Activated naive CD4-positive, alpha-beta T cell treated with anti-CD3 and anti-CD28 coated beads for 36 hours (primary cell): ENCODE measurements around the gene ROPN1. TPM values are rescaled to one million over a fixed set of nuclear protein-coding genes. Genes with fewer than 3 reads are reported as not detected.

Source experiments
- CTCF ChIA-PET: fragments of 350-600 bp; sonication (Branson Sonifier 250); formaldehyde crosslinking; loops from one replicate; lab custom pipeline; 2021; ENCODE audit warnings: antibody characterized with exemption; lab: Charles Lee
- DNase-seq: peaks from one replicate; pipeline ENCODE4 v3.0.0-alpha.2; 2020
- H3K27ac Mint-ChIP-seq: one replicate; pipeline ENCODE4 v1.8.0; 2021; ENCODE audit warnings: mild to moderate bottlenecking, mixed read lengths
- H3K27me3 Mint-ChIP-seq: one replicate; pipeline ENCODE4 v1.8.0; 2021; ENCODE audit warnings: low read depth, mixed read lengths
- H3K36me3 Mint-ChIP-seq: one replicate; pipeline ENCODE4 v1.8.0; 2021; ENCODE audit warnings: low read depth, mixed read lengths
- H3K4me1 Mint-ChIP-seq: one replicate; pipeline ENCODE4 v1.8.0; 2021; ENCODE audit warnings: low read depth, mixed read lengths
- H3K4me3 Mint-ChIP-seq: one replicate; pipeline ENCODE4 v1.8.0; 2021; ENCODE audit warnings: mild to moderate bottlenecking, moderate library complexity, mixed read lengths
- H3K9me3 Mint-ChIP-seq: one replicate; pipeline ENCODE4 v1.8.0; 2021; ENCODE audit warnings: mixed read lengths
- intact Hi-C: fragments of 100-400 bp; cut with micrococcal nuclease; formaldehyde crosslinking; loops from one replicate; pipeline ENCODE4 v1.15.1; 2023
- total RNA-seq, 2 experiments: library from RNA; stranded (reverse); gene quantifications; one replicate each; pipeline ENCODE4 v1.2.3, GENCODE V29; 2021

The ROPN1 gene
- total RNA-seq, 2 experiments from 2014 or later, result not detected

DNA sequence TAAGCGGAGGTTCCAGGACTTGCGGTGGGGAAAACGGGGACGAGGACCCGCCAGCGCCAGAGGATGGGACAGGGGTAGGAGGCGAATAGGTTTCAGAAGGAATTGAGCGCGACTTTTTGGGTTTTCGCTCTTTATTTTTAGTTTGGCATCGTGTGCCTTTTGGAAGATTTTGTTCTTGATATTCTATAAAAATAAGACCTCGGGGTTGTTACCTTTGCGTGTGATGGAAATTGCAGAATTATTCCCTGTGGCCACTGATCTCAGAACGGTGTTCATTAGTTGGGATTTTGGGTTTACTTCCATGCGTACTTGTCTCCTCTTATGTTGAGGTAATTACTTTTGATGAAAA lies 30.4 kb downstream of the ROPN1 start:
- intact Hi-C loops, result loop anchor here (1.0 to 5.0 kb wide), 4 partner anchors 71 to 761 kb away; partner anchors contain the start of genes HACD2, KALRN, MYLK and SEC22A
- Mint-ChIP-seq H3K4me1 (peaks cover 19% of the 10 kb centered on the region), H3K27me3 (peaks cover 2% of the 10 kb centered on the region), H3K4me3 (peak overlapping the region; percentile 96), H3K27ac (peak overlapping the region; percentile 88), H3K36me3 (peaks cover 4% of the 10 kb centered on the region), H3K9me3 (no peaks in the 10 kb centered on the region)
- CTCF ChIA-PET, result no interaction called here
- DNase-seq, result no peak

DNA sequence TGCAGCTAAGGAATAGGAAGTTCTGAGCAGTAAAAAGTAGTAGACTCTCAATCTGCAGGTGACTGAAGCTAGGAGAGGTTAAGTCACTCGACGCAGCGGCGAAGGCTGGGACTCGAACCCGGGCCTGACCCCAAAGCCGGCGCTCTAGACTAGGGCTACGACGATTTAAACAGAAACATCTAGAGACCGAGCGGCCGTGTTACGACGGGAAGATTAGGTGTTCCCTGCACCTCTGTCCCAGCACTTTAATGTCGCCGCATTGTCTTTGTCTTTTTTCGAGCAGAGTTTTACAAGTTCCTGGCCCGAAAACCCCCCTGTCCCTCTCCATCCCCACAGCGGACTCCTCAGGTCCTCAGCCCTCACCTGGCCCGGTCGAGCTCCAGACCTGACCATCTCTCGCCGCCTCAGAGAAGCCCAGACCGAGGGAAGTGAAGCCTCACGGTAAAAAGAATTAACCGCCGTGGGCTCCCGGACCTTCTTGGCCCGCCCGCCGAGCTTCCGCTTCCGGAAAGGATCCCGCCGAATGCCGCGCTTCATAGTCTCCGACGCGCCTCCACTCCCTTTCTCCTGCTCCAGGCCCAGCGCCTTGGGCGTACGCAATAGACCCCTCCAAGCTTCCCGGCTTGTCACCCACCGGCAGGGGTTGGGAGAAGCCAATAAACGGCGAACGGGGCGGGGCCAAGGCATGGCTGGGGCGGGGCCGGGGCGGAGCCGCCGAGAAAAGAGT lies 31.0 kb downstream of the ROPN1 start, which contains the start of gene CCDC14:
TSS of gene CCDC14 (minus strand) at position 449 of the 727 bp plus-strand sequence. CDS start at position 393, 56 bp downstream.
- Mint-ChIP-seq H3K36me3 (peaks cover 4% of the 10 kb centered on the region), H3K9me3 (no peaks in the 10 kb centered on the region), H3K4me3 (peak within 1 kb of the TSS; percentile 96), H3K27me3 (peaks cover 2% of the 10 kb centered on the region), H3K4me1 (peaks cover 19% of the 10 kb centered on the region), H3K27ac (peak within 1 kb of the TSS; percentile 88)
- peak; percentile 86 for DNase-seq
- CTCF ChIA-PET, result no interaction called here
- intact Hi-C loops, result loop anchor here (1.0 to 5.0 kb wide), 4 partner anchors 71 to 760 kb away; partner anchors contain the start of genes HACD2, KALRN, MYLK and SEC22A

DNA sequence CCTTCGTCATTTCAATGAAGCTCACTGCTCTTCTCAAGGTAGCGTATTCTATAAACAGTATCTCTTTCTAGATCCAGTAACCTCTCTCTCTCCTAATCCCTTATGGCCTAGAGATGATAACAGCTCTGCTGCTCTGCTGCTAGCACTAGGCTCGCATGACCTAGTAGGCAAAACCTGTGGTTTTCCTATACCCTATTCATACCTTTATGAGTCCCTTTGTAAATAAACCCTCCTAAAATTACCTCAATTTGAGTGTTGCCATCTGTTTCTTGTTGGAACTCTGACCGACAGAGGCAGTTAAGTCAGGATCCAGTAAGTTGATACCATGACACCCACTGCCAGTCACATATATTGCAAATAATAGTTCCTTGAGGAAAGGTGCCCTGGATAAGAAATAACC lies 38.2 kb downstream of the ROPN1 start:
- Mint-ChIP-seq H3K4me3 (no peak overlapping the region), H3K27ac (no peak overlapping the region), H3K9me3 (no peaks in the 10 kb centered on the region), H3K27me3 (no peaks in the 10 kb centered on the region), H3K4me1 (peaks cover 5% of the 10 kb centered on the region), H3K36me3 (peaks cover 31% of the 10 kb centered on the region)
- CTCF ChIA-PET, result no interaction called here
- no peak for DNase-seq
- intact Hi-C loops, result loop anchor here (2.0 kb wide), 1 partner anchor 27 kb away; no protein-coding TSS in a partner anchor

DNA sequence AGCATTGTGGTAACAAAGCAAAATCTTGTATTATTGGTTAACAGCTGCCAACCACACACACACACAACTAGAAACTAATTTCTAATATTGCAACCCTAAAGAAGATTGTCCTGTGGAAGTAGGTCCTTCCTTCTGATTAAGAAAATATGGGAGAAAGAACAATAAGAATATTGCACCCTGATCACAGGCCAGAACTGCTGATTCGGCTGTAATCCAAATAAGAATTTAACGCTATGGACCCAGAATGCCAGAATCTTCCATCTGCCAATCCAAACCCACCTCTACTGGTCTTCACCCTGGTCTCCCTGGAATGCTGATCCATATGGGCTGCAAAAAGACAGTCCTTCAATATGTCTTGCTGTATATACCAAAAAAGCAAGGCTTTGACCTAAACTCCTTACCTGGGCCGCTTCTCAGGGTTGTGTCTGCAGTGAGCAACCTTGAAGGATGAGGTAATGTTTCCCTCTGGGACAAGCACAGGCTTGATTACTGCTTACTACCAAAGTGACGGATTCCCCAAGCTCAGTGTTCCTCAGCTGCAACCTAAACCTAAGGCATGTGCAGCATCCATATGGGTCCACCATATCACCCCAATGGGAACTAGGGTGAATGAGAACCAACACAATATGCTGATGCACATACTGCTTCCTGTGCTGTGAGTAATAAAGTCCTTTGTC lies 38.9 kb downstream of the ROPN1 start:
- Mint-ChIP-seq H3K4me3 (no peak overlapping the region), H3K36me3 (peaks cover 30% of the 10 kb centered on the region), H3K27me3 (no peaks in the 10 kb centered on the region), H3K27ac (no peak overlapping the region), H3K4me1 (no peaks in the 10 kb centered on the region), H3K9me3 (no peaks in the 10 kb centered on the region)
- intact Hi-C loops, result no loop called here
- CTCF ChIA-PET, result no interaction called here
- no peak for DNase-seq

DNA sequence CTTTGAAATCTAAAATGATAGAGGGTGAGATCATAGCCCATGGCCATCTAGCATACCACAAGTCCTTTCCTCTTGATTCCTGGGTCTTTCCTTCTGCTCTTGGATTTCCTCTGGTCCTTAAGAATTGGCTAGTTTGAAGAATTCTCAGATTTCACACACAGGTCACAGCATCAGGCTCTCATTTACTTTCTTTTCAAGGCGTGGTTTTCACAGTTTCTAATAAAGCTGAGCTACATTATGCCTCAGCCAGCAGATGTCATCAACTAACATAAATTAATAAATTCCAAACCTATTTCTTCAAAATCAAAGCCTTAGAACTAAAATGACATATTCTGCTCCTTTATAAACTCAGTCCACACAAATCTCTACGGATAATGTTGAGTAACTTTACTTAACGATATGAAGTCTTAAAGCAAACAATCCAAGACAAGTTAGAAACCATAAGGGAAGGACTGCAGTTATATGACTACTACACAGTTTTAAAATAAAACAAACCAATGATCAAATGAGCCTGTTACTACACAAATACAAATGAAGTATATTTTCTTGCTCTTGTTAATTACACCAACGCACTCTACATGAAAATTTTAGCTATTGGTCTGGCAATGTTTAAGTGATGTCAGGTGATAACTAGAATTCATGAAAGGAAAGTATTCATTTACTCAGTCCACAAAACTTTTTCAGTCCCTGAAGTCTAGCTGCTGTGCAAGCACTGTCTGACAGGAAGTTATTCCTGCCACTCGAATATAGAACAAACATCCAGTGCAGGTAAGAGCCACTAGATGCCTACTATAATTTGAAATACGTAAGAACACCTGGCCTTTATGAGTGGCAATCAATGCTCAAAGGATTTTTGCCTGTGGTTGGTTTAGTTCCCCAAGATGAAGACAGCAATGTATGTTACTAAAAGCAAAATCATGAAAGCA lies 40.1 kb downstream of the ROPN1 start:
- DNase-seq, result no peak
- no peaks in the 10 kb centered on the region for H3K4me1 Mint-ChIP-seq
- no peaks in the 10 kb centered on the region for H3K9me3 Mint-ChIP-seq
- H3K4me3 Mint-ChIP-seq, result no peak overlapping the region
- intact Hi-C loops, result no loop called here
- CTCF ChIA-PET, result interaction anchor here (0.8 kb wide), 1 partner anchor 472 kb away, joined by 3 read pairs; no protein-coding TSS in a partner anchor
- H3K36me3 Mint-ChIP-seq, result peaks cover 32% of the 10 kb centered on the region
- H3K27me3 Mint-ChIP-seq, result no peaks in the 10 kb centered on the region
- H3K27ac Mint-ChIP-seq, result no peak overlapping the region

DNA sequence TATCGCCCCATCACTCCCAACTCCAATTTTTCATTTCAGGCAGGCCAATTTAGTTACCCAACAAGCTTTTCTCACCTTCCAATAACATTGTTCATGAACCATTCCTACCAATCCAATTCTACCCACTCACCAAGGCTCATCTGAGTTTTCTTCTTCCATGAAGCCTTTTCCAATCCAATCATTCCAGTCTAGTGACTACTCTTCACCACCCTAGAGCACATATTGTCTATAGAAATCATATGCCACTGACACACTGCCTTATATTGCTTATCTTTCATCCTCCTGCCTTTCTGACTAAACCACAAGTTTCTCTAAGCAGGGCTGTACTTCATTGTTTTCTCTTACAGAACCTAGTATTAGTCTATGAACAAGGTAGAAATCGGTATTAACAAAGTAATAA lies 42.3 kb downstream of the ROPN1 start:
- Mint-ChIP-seq H3K4me1 (no peaks in the 10 kb centered on the region), H3K9me3 (no peaks in the 10 kb centered on the region), H3K27ac (no peak overlapping the region), H3K27me3 (no peaks in the 10 kb centered on the region), H3K36me3 (peaks cover 26% of the 10 kb centered on the region), H3K4me3 (no peak overlapping the region)
- intact Hi-C loops, result no loop called here
- CTCF ChIA-PET, result no interaction called here
- no peak for DNase-seq

DNA sequence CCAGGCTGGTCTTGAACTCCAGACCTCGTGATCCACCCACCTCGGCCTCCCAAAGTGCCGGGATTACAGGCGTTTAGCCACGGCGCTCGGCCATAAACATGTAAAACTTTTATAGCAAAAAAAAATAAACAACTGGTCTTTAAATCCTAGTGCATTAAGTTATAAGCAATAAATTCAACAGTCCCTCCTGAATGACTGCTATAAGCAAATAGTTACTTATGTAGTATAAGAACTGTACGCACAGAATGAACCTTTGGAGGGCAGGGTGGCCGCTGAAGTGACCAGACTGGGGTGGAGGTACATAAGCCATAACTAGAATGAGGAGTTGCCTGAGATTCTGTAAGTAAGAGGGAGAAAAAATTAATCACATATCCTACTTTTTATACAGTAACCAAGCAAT lies 43.5 kb downstream of the ROPN1 start:
- no peaks in the 10 kb centered on the region for H3K4me1 Mint-ChIP-seq
- CTCF ChIA-PET, result no interaction called here
- H3K27ac Mint-ChIP-seq, result no peak overlapping the region
- intact Hi-C loops, result no loop called here
- no peak for DNase-seq
- no peak overlapping the region for H3K4me3 Mint-ChIP-seq
- no peaks in the 10 kb centered on the region for H3K9me3 Mint-ChIP-seq
- no peaks in the 10 kb centered on the region for H3K27me3 Mint-ChIP-seq
- H3K36me3 Mint-ChIP-seq, result peaks cover 32% of the 10 kb centered on the region

DNA sequence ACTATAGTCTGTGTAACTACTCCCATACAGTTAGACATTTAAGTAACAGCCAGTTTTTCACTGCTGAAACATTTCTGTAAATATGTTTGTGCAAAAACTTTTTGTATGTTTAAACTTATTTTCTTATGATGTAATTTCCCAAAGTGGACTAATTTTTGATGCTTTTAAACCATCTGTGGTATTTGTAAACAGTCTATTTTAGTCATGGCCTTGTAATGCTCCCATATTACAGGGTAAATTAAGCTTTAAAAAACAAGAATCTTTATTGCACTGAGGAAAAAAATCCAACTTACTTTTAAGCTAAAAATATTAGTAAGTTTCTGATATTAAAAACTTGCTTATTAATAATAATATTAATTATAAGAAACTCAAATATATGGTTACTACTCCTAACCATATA lies 44.4 kb downstream of the ROPN1 start:
- Mint-ChIP-seq H3K27ac (no peak overlapping the region), H3K4me1 (no peaks in the 10 kb centered on the region), H3K36me3 (peaks cover 31% of the 10 kb centered on the region), H3K9me3 (no peaks in the 10 kb centered on the region), H3K27me3 (no peaks in the 10 kb centered on the region), H3K4me3 (no peak overlapping the region)
- no peak for DNase-seq
- CTCF ChIA-PET, result no interaction called here
- intact Hi-C loops, result no loop called here

DNA sequence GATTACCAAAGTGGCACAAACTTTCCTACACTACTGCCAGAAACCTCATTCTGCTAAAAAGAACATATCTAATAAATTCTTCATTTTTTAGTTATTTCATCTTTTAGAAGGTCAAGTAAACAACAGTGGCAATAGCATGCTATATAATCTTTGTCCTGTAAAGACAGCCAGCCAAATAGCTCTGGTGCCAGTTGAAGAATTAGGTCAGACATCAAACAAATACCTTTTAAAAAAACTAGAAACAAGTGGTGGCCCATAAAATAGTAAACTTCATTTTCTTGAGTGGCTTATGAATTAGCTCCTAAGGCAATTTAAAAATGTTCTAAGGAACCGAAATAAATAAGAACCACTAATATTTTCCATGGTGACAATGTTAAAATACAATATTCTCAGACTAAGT lies 50.4 kb downstream of the ROPN1 start:
- DNase-seq, result no peak
- Mint-ChIP-seq H3K27me3 (no peaks in the 10 kb centered on the region), H3K9me3 (no peaks in the 10 kb centered on the region), H3K27ac (no peak overlapping the region), H3K36me3 (peaks cover 25% of the 10 kb centered on the region), H3K4me1 (no peaks in the 10 kb centered on the region), H3K4me3 (no peak overlapping the region)
- intact Hi-C loops, result no loop called here
- CTCF ChIA-PET, result interaction anchor here (1.1 kb wide), 1 partner anchor 91 kb away, joined by 5 read pairs; the partner anchor contains the start of gene KALRN

DNA sequence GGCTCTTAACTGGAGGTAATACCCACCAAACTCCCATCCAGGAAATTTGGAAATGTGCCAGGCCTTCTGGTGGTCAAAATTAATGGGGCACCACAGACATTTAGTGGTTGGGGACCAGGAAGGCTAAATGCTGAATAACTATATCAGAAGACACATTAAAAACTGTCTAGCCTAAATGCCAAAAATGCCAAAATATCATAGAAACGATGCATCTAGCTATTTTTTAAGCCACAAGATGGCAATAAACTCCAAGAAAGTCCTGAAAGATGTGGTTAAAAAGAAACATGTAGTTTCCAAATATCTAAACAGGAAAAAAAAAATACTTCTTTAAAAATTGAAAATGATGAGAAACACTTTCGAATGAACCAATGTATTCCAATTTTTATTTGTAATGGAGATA lies 50.8 kb downstream of the ROPN1 start:
- peaks cover 25% of the 10 kb centered on the region for H3K36me3 Mint-ChIP-seq
- no peaks in the 10 kb centered on the region for H3K4me1 Mint-ChIP-seq
- intact Hi-C loops, result no loop called here
- H3K27me3 Mint-ChIP-seq, result no peaks in the 10 kb centered on the region
- H3K9me3 Mint-ChIP-seq, result no peaks in the 10 kb centered on the region
- no peak overlapping the region for H3K27ac Mint-ChIP-seq
- H3K4me3 Mint-ChIP-seq, result no peak overlapping the region
- CTCF ChIA-PET, result interaction anchor here (1.1 kb wide), 1 partner anchor 92 kb away, joined by 5 read pairs; the partner anchor contains the start of gene KALRN
- no peak for DNase-seq

DNA sequence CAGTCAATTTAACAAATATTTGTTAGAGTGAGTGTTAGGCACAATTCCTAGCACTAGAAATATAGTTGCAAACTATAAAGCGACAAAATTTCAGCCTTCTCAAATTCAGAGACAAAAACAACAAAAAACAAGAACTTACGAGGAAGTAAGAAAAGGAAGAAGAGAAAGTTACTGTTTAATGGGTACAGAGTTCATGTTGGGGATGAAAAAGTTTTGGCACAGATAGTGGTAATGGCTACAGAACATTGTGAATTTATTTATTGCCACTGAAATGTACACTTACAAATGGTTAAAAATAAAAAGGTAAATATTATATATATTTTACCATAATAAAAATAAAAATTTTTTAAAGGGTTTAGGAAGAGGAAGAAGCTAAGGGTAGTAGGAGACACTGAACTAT lies 52.2 kb downstream of the ROPN1 start:
- H3K36me3 Mint-ChIP-seq, result peaks cover 33% of the 10 kb centered on the region
- no peak for DNase-seq
- H3K27ac Mint-ChIP-seq, result no peak overlapping the region
- no peaks in the 10 kb centered on the region for H3K9me3 Mint-ChIP-seq
- no peak overlapping the region for H3K4me3 Mint-ChIP-seq
- H3K27me3 Mint-ChIP-seq, result no peaks in the 10 kb centered on the region
- no peaks in the 10 kb centered on the region for H3K4me1 Mint-ChIP-seq
- CTCF ChIA-PET, result no interaction called here
- intact Hi-C loops, result no loop called here

DNA sequence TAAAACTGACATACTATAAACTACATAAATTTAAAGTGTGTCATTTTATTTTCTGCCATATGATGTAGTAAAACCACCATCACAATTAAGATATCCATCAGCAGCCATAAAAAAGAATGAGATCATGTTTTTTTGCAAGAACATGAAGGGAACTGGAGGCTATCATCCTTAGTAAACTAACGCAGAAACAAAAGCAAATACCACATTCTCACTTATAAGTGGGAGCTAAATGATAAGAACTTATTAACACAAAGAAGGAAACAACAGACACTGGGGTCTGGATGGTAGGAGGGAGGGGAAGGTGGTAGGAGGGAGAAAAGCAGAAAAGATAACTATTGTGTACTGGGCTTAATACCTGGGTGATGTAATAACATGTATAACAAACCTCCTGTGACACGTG lies 55.5 kb downstream of the ROPN1 start:
- CTCF ChIA-PET, result interaction anchor here (0.6 kb wide), 1 partner anchor 136 kb away, joined by 4 read pairs; no protein-coding TSS in a partner anchor
- H3K36me3 Mint-ChIP-seq, result peaks cover 39% of the 10 kb centered on the region
- H3K27me3 Mint-ChIP-seq, result no peaks in the 10 kb centered on the region
- no peak overlapping the region for H3K27ac Mint-ChIP-seq
- no peaks in the 10 kb centered on the region for H3K9me3 Mint-ChIP-seq
- no peak for DNase-seq
- intact Hi-C loops, result no loop called here
- no peak overlapping the region for H3K4me3 Mint-ChIP-seq
- no peaks in the 10 kb centered on the region for H3K4me1 Mint-ChIP-seq
